Fibroblast of pulmonary artery (primary cell): Measurements from ENCODE around the gene LMAN1.

Experiments
- DNase-seq: peaks from one replicate; pipeline ENCODE4 v3.0.0-alpha.2; 2010; ENCODE audit warnings: low read depth
- H3K4me3 ChIP-seq: replicated peaks from 2 replicates; pipeline ENCODE4 v1.5.1; 2011; ENCODE audit warnings: low read depth, mild to moderate bottlenecking, control low read depth, low read length, moderate library complexity
- TF ChIP-seq, protein P1 (sequence below): IDR thresholded peaks from 2 replicates; pipeline ENCODE4 v1.5.1; 2011; ENCODE audit warnings: mild to moderate bottlenecking, control low read depth, low read length, inconsistent platforms; ENCODE audit errors: missing control alignments

The LMAN1 gene

DNA sequence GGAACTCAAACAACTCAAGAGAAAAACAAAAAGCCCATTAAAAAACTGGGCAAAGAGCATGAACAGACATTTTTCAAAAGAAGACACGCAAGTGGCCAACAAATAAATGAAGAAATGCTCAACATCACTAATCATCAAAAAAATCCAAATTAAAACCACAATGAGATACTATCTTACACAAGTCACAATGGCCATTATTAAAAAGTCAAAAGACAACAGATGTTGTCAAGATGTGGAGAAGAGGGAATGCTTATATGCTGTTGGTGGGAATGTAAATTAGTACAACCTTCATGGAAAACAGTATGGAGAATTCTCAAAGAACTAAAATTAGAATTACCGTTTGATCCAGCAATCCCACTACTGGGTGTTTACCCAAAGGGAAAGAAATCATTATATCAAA is 15.1 kb downstream of the LMAN1 start:
- no peak overlapping the region for H3K4me3 ChIP-seq
- DNase-seq = no peak
- TF ChIP-seq, protein P1, sequence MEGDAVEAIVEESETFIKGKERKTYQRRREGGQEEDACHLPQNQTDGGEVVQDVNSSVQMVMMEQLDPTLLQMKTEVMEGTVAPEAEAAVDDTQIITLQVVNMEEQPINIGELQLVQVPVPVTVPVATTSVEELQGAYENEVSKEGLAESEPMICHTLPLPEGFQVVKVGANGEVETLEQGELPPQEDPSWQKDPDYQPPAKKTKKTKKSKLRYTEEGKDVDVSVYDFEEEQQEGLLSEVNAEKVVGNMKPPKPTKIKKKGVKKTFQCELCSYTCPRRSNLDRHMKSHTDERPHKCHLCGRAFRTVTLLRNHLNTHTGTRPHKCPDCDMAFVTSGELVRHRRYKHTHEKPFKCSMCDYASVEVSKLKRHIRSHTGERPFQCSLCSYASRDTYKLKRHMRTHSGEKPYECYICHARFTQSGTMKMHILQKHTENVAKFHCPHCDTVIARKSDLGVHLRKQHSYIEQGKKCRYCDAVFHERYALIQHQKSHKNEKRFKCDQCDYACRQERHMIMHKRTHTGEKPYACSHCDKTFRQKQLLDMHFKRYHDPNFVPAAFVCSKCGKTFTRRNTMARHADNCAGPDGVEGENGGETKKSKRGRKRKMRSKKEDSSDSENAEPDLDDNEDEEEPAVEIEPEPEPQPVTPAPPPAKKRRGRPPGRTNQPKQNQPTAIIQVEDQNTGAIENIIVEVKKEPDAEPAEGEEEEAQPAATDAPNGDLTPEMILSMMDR = no peak

DNA sequence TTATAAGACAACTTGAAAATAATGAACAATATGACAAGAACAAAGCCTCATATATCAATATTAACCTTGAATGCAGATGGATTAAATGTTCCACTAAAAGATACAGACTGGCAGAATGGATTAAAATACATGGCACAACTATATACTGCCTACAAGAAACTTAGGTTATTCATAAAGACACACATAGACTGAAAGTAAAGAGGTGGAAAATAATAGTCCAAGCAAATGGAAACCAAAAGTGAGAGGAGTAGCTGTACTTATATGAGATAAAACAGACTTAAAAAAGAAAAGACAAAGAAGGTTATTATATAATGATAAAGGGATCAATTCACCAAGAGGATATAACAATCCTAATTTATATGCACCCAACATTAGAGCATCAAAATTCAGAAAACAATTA is 18.2 kb downstream of the LMAN1 start:
- no peak for DNase-seq
- TF ChIP-seq, protein P1 = no peak

DNA sequence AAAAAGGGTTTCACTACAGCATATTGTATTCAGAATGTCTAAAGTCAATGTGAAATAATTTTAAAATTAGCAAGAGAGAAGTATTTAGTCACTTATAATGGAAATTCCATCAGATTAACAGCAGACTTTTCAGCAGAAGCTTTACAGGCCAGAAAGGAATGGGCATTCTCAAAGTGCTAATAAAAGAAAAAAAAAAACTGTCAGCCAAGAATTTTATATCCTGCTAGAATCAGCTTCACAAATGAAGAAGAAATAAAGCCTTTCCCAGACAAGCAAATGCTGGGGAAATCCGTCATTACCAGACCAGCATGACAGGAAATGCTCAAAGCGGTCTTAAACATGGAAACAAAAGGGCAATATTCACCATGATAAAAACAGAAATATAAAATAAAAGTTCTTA is 18.8 kb downstream of the LMAN1 start:
- DNase-seq = no peak
- TF ChIP-seq, protein P1 = no peak
- no peak overlapping the region for H3K4me3 ChIP-seq

More for the DNA sequence above, 18.2 kb downstream of the LMAN1 start:
- no peak overlapping the region for H3K4me3 ChIP-seq

DNA sequence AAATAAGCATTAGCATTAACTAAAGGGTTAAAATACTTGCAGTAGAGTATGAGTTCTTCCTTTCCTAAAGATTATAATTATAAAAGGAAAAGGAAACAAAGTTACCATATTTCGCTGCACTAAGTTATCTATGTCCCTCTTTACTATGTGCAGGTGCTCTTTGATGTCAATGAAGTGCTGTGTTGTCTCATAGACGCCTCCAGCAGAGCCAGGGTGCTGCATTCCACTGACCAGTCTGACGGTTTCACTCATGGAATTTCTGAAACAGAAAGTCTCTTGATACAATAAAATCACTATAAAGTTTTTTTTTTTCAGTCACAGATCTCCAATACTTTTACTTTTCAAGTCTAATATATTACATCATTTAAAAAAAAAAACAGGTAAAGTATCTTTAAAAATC is 26.1 kb downstream of the LMAN1 start:
- H3K4me3 ChIP-seq = no peak overlapping the region
- no peak for DNase-seq
- TF ChIP-seq, protein P1 = no peak

DNA sequence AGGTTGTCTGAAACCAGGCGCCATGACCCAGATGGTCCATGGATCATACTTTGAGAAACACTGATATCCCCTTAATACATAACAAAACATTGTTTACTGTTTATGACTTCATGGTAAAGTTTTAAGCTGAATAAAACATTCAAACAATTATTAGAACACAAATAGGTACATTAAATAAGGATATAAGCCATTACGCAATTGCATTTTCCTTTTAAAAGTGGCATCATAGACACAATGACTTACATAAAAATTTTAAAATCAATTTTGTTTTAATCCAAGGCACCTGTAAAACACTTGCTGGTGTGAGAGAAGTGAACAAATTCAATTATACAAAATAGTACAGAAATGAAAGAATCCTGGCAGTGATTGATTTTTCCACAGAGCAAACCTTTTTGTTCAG is 30.4 kb downstream of the LMAN1 start:
- no peak overlapping the region for H3K4me3 ChIP-seq
- DNase-seq = no peak
- TF ChIP-seq, protein P1 = no peak

DNA sequence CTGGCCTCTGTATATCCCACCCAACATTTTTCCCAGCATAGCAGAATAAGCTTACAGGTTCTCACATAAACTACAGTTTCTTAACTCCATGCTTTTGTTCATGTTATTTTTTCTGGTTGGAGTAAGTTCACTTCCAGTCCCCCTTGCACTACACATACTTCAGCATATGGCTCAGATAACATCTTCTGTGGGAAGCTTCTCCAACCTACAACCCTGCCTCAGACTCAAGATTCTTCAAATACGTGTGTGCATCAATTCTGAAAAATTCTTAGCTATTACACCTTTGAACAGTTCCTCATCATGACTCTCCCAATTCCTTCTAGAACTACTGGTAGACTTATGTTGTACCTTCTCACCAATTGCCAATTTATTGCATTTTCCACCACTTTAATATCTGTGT is 33.1 kb downstream of the LMAN1 start:
- TF ChIP-seq, protein P1 = no peak
- H3K4me3 ChIP-seq = no peak overlapping the region
- DNase-seq = no peak

DNA sequence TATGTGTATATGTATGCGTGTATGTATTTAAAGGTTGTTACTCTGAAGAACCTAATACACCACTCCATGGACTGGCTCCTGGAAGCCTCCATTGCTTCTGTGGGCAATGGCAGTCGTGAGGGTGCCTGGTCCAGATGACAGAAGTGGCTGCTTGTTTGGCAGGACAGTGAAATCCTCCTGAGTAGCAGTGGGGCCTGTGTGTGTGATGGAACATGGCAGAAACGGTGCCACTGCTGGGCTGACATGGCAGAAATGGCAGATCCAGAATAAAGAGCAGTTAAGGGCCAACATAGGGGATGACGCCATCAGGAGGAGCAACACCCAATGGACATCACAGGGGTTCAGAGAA is 34.5 kb downstream of the LMAN1 start:
- no peak for DNase-seq
- TF ChIP-seq, protein P1 = no peak
- H3K4me3 ChIP-seq = no peak overlapping the region
